Skeletal muscle cell (primary cell): ENCODE results near the gene PRAME.

Experiments
- DNase-seq: peaks from one replicate; pipeline ENCODE4 v3.0.0-alpha.2; 2010; ENCODE audit warnings: low read depth
- H3K4me3 ChIP-seq: 2 replicates; pipeline ENCODE4 v1.5.1; 2011; ENCODE audit warnings: low read depth, mild to moderate bottlenecking, control low read depth, low read length, moderate library complexity

Gene PRAME

DNA sequence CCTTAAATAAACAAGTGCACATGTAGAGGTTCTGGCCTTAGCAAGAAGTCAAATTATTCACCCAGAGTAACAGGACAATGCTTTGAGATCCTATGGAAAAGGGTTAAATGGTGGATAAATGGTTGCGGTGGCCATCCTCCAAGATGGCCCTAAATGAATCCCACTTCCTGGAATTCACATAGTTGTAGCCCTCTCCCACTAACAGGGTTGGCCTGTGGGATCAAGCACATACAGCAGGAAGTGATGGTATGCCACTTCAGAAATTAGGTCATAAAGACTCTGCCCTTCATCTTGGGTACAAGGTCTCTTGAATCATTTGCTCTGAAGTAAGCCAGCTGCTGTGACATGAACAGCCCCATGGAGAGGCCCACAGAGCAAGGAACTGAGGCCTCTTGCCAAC is 52.3 kb downstream of the PRAME start:
- H3K4me3 ChIP-seq: no peak overlapping the region
- DNase-seq: no peak

DNA sequence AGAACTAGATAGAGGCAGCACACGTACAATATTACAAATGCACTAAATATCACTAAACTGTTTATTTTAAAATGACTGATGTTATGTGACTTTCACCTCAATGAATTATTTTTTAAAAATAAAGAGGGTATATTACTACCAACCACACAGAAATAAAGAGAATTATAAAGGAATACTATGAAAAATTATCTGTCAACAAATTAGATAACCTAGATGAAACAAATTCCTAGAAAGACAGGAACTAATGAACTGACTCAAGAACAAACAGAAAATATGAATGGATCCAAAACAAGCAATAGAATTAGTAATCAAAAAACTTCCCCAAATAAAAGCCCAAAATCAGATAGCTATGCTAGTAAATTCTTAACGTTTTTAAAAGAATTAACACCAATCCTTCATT is 60.8 kb downstream of the PRAME start:
- H3K4me3 ChIP-seq: no peak overlapping the region
- no peak for DNase-seq
